Endothelial cell of umbilical vein (primary cell): ENCODE results near the gene NEDD4L. TPM values are rescaled to one million over a fixed set of nuclear protein-coding genes. Genes with fewer than 3 reads are reported as not detected.

Source experiments
- BruUV-seq: library from RNA; stranded (reverse); fragments of 400-500 nt; replicated peaks from 2 replicates; lab custom pipeline; 2021; lab: Mats Ljungman, UMichigan
- CTCF ChIA-PET: fragments of 300-600, 350-600 bp; sonication (Branson Sonifier 250); formaldehyde crosslinking; loops from one replicate; lab custom pipeline; 2021; ENCODE audit warnings: antibody characterized with exemption, inconsistent platforms; lab: Charles Lee
- POLR2A ChIA-PET: fragments of 300-600, 350-600 bp; sonication (Branson Sonifier 250); formaldehyde crosslinking; loops from one replicate; lab custom pipeline; 2021; ENCODE audit warnings: antibody characterized with exemption, inconsistent platforms; lab: Charles Lee
- DNase-seq: peaks from one replicate; pipeline ENCODE4 v3.0.0-alpha.2; 2011; ENCODE audit warnings: low read depth, low spot score
- FAIRE-seq: peaks from 2 replicates; lab custom pipeline; 2011; peaks lifted over from hg19 to GRCh38; lab: Jason Lieb, UNC
- H2AFZ ChIP-seq: 2 replicates; pipeline ENCODE4 v1.6.0; 2012; ENCODE audit warnings: low read depth, low read length, control low read depth, inconsistent platforms
- H3K27ac ChIP-seq: 2 replicates; pipeline ENCODE4 v1.5.1; 2011; ENCODE audit warnings: low read depth, mild to moderate bottlenecking, control low read depth, low read length, moderate library complexity; ENCODE audit not compliant: insufficient read depth
- H3K27me3 ChIP-seq, 2 experiments: 2 replicates each; pipeline versions ENCODE4 v1.6.0 to v1.6.1; 2011; ENCODE audit warnings: low read length in 2 of 2, mixed read lengths in 1 of 2; ENCODE audit not compliant: control insufficient read depth in 2 of 2, insufficient read depth in 2 of 2
- H3K36me3 ChIP-seq, 2 experiments: 2 replicates in 1 of 2; 3 replicates in 1 of 2; pipeline ENCODE4 v1.5.1; 2011; ENCODE audit warnings: low read length in 2 of 2, mild to moderate bottlenecking in 1 of 2, moderate library complexity in 1 of 2; ENCODE audit not compliant: control insufficient read depth in 2 of 2, insufficient read depth in 2 of 2; ENCODE audit errors: extremely low read depth in 1 of 2
- H3K4me1 ChIP-seq: 3 replicates; pipeline ENCODE4 v1.5.1; 2011; ENCODE audit warnings: mild to moderate bottlenecking, low read length; ENCODE audit not compliant: control insufficient read depth, insufficient read depth; ENCODE audit errors: extremely low read depth
- H3K4me2 ChIP-seq: 2 replicates; pipeline ENCODE4 v1.6.1; 2011; ENCODE audit warnings: low read length, control low read depth, mixed read lengths; ENCODE audit not compliant: insufficient read depth
- H3K4me3 ChIP-seq, 3 experiments: fragments of 200-600 bp in 1 of 3; sonication (generic), shearing (Covaris generic) in 1 of 3; replicated peaks in 1 of 3; 2 replicates each; pipeline ENCODE4 v1.5.1; 2011 to 2016; ENCODE audit warnings: control low read depth in 3 of 3, low read length in 3 of 3, mild to moderate bottlenecking in 2 of 3, inconsistent platforms in 1 of 3, low read depth in 1 of 3, moderate library complexity in 1 of 3; ENCODE audit not compliant: insufficient read depth in 1 of 3
- H3K79me2 ChIP-seq: 2 replicates; pipeline ENCODE4 v1.6.0; 2012; ENCODE audit warnings: low read length, inconsistent platforms; ENCODE audit not compliant: control insufficient read depth, insufficient read depth
- H3K9ac ChIP-seq: replicated peaks from 2 replicates; pipeline ENCODE3; 2011; ENCODE audit warnings: low read length, control low read depth; ENCODE audit not compliant: insufficient read depth; ENCODE audit errors: extremely low read depth
- H3K9me1 ChIP-seq: replicated peaks from 3 replicates; pipeline ENCODE4 v1.6.0; 2011; ENCODE audit warnings: mild to moderate bottlenecking, low read length; ENCODE audit not compliant: control insufficient read depth, insufficient read depth; ENCODE audit errors: extremely low read depth
- H3K9me3 ChIP-seq: replicated peaks from 2 replicates; pipeline ENCODE4 v1.5.1; 2012; ENCODE audit warnings: low read length, inconsistent platforms; ENCODE audit not compliant: control insufficient read depth, insufficient read depth
- H4K20me1 ChIP-seq: replicated peaks from 2 replicates; pipeline ENCODE3; 2011; ENCODE audit warnings: mild to moderate bottlenecking, low read length; ENCODE audit not compliant: control insufficient read depth, insufficient read depth; ENCODE audit errors: extremely low read depth
- CTCF ChIP-seq, 2 donors: IDR thresholded peaks; 1 replicate in 1 of 2; 2 replicates in 1 of 2; pipeline ENCODE4 v1.5.1; 2011; ENCODE audit warnings: low read length in 2 of 2, mild to moderate bottlenecking in 2 of 2, moderate library complexity in 2 of 2, control low read depth in 1 of 2, inconsistent platforms in 1 of 2, low read depth in 1 of 2; ENCODE audit not compliant: insufficient read depth in 1 of 2; ENCODE audit errors: extremely low read depth in 1 of 2
- EZH2 ChIP-seq: IDR thresholded peaks from 2 replicates; pipeline ENCODE4 v1.6.1; 2012; ENCODE audit warnings: borderline replicate concordance, low read depth, mild to moderate bottlenecking, moderate library complexity, low read length, inconsistent platforms; ENCODE audit not compliant: severe bottlenecking
- FOS ChIP-seq: IDR thresholded peaks from 2 replicates; pipeline ENCODE4 v1.6.1; 2011; ENCODE audit warnings: mild to moderate bottlenecking, low read length, moderate library complexity, borderline replicate concordance; ENCODE audit not compliant: insufficient read depth
- GATA2 ChIP-seq: IDR thresholded peaks from 2 replicates; pipeline ENCODE4 v1.7.0; 2011; ENCODE audit warnings: low read depth, mild to moderate bottlenecking, moderate library complexity, mixed read lengths, low read length; ENCODE audit not compliant: insufficient read length, insufficient read depth
- JUN ChIP-seq: IDR thresholded peaks from 2 replicates; pipeline ENCODE4 v1.6.1; 2011; ENCODE audit warnings: borderline replicate concordance, low read depth; ENCODE audit not compliant: insufficient read length, insufficient read depth
- MYC ChIP-seq: IDR thresholded peaks from one replicate; pipeline ENCODE4 v1.6.1; 2011; ENCODE audit warnings: mild to moderate bottlenecking, low read depth, low read length
- POLR2A ChIP-seq: IDR thresholded peaks from 2 replicates; pipeline ENCODE4 v1.6.1; 2012; ENCODE audit warnings: low read depth, mild to moderate bottlenecking, control low read depth, low read length
- POLR2AphosphoS5 ChIP-seq: IDR thresholded peaks from 2 replicates; pipeline ENCODE4 v1.6.1; 2012; ENCODE audit warnings: low read depth, mild to moderate bottlenecking, control low read depth, low read length, moderate library complexity; ENCODE audit not compliant: insufficient read depth
- dilution Hi-C: fragments of 300-500 bp; cut with MboI; formaldehyde crosslinking; loops from one replicate; pipeline ENCODE4 v1.15.0; 2019; ENCODE audit warnings: low sequenced_read_pairs; ENCODE audit not compliant: extremely low pct_ligation_motif_present
- intact Hi-C: fragments of 100-400 bp; cut with micrococcal nuclease; formaldehyde crosslinking; loops from one replicate; pipeline ENCODE4 v1.10.0; 2022
- polyA plus RNA-seq, 4 experiments: library from polyadenylated mRNA; depleted of rRNA in 3 of 4; stranded (reverse) in 3 of 4; unstranded in 1 of 4; fragments of >200 nt; gene quantifications; 2 replicates each; pipeline versions ENCODE4 v1.2.1 to v1.2.3, GENCODE V29; 2011 to 2012; ENCODE audit warnings: missing spikeins in 1 of 4
- total RNA-seq: library from RNA; stranded (reverse); gene quantifications from 2 replicates; pipeline ENCODE4 v1.2.3, GENCODE V29; 2021
- TF ChIP-seq, protein P1 (sequence below): IDR thresholded peaks from 2 replicates; pipeline ENCODE4 v1.6.1; 2011; ENCODE audit not compliant: insufficient read depth, insufficient read length

NEDD4L gene
- total and polyA plus RNA-seq, 2 donors (not counting 3 experiments of a cell fraction or from before 2014, with no cell fraction given): 20.5 to 78.9 TPM

DNA sequence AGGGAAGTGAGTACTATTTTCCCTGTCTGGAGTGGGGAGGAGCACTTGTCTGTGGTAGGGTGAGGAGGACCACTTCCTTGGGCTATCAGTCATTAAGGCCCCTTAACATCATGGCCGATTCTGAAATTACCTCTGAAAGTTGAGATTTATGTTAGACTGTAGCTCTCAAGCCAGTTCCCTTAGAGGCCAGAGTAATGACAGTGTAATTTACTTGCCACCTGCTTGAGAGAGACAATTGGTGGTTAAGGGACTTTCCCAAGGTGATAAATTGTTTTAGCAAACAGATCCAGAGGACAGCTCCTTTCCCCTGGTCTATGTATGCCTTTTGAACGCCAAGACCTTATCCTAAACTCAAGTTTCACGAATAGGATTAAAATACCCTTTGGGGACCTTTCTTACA is 56.1 kb downstream of the NEDD4L start:
- FAIRE-seq (no peak), DNase-seq (no peak)
- ChIA-PET POLR2A (no interaction called here), CTCF (no interaction called here)
- H3K4me2 ChIP-seq: no peak overlapping the region
- H3K4me3 ChIP-seq: no peak overlapping the region
- dilution Hi-C loops: no loop called here
- no peak overlapping the region for H3K27ac ChIP-seq
- no peaks in the 10 kb centered on the region for H3K79me2 ChIP-seq
- no peak overlapping the region for H3K9ac ChIP-seq
- H3K36me3 ChIP-seq: no peaks in the 10 kb centered on the region
- no TSS peak for BruUV-seq
- no peaks in the 10 kb centered on the region for H3K27me3 ChIP-seq
- H3K9me1 ChIP-seq: no peaks in the 10 kb centered on the region
- no peak overlapping the region for H2AFZ ChIP-seq
- H3K4me1 ChIP-seq: peaks cover 11% of the 10 kb centered on the region
- no peaks in the 10 kb centered on the region for H4K20me1 ChIP-seq
- TF ChIP-seq GATA2 (no peak), EZH2 (no peak), POLR2AphosphoS5 (no peak), POLR2A (no peak), FOS (no peak), JUN (no peak), MYC (no peak), CTCF (IDR thresholded peaks at IDR 0.05; ENCODE audit: extremely low read depth in 1 of 2, insufficient read depth in 1 of 2, low read depth in 1 of 2, low read length in 2 of 2) (no peak)
- TF ChIP-seq, protein P1, sequence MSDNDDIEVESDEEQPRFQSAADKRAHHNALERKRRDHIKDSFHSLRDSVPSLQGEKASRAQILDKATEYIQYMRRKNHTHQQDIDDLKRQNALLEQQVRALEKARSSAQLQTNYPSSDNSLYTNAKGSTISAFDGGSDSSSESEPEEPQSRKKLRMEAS: no peak
- intact Hi-C loops: no loop called here
- no peaks in the 10 kb centered on the region for H3K9me3 ChIP-seq
